HG02678 (cell line): ENCODE data around the gene DPP6.

Source experiments
- ATAC-seq: cut with Tn5 transposase; IDR thresholded peaks from one replicate; pipeline ENCODE4 v1.9.1; 2021; ENCODE audit warnings: mild to moderate bottlenecking, moderate library complexity; ENCODE audit not compliant: unreplicated experiment

The DPP6 gene

GRCh38 chr7:154746571-154747360 lies 694.6 kb downstream of the DPP6 start:
- no peak for ATAC-seq

GRCh38 chr7:154748089-154748786 lies 696.0 kb downstream of the DPP6 start:
- ATAC-seq = no peak

- ATAC-seq = no peak
These were observed 698.2 kb downstream of the DPP6 start for GRCh38 chr7:154750353-154750801.

GRCh38 chr7:154753226-154753625 lies 701.0 kb downstream of the DPP6 start:
- no peak for ATAC-seq

- no peak for ATAC-seq
These were observed 705.6 kb downstream of the DPP6 start for GRCh38 chr7:154757756-154758155.

GRCh38 chr7:154759989-154760388 lies 707.8 kb downstream of the DPP6 start:
- ATAC-seq = no peak

GRCh38 chr7:154765118-154765517 lies 712.9 kb downstream of the DPP6 start:
- no peak for ATAC-seq

- ATAC-seq = no peak
These were observed 714.9 kb downstream of the DPP6 start for GRCh38 chr7:154767142-154767541.

GRCh38 chr7:154767821-154768415 lies 715.7 kb downstream of the DPP6 start:
- ATAC-seq = no peak

GRCh38 chr7:154769001-154769400 lies 716.8 kb downstream of the DPP6 start:
- ATAC-seq = no peak

GRCh38 chr7:154769527-154769926 lies 717.3 kb downstream of the DPP6 start:
- ATAC-seq = no peak

- no peak for ATAC-seq
These were observed 718.2 kb downstream of the DPP6 start for GRCh38 chr7:154770361-154770760.

GRCh38 chr7:154770962-154771361 lies 718.8 kb downstream of the DPP6 start:
- ATAC-seq = no peak

GRCh38 chr7:154774303-154774969 lies 722.2 kb downstream of the DPP6 start:
- no peak for ATAC-seq

- ATAC-seq = no peak
These were observed 723.5 kb downstream of the DPP6 start for GRCh38 chr7:154775681-154776080.

- ATAC-seq = no peak
These were observed 724.2 kb downstream of the DPP6 start for GRCh38 chr7:154776350-154776749.

- no peak for ATAC-seq
These were observed 724.8 kb downstream of the DPP6 start for GRCh38 chr7:154777023-154777422.

GRCh38 chr7:154777489-154777888 lies 725.3 kb downstream of the DPP6 start:
- no peak for ATAC-seq

- ATAC-seq = no peak
These were observed 725.7 kb downstream of the DPP6 start for GRCh38 chr7:154777908-154778307.

- ATAC-seq = no peak
These were observed 729.4 kb downstream of the DPP6 start for GRCh38 chr7:154781369-154782303.
